GM10847 (cell line): Measurements from ENCODE around the gene P2RX7.
A peak's percentile ranks its signal among the peaks of the same experiment; 100 is the strongest.

Experiments used
- POLR2A ChIP-seq: IDR thresholded peaks from 2 replicates; pipeline ENCODE4 v1.6.1; 2011; ENCODE audit not compliant: insufficient read length; ENCODE audit errors: extremely low read depth

The P2RX7 gene

DNA sequence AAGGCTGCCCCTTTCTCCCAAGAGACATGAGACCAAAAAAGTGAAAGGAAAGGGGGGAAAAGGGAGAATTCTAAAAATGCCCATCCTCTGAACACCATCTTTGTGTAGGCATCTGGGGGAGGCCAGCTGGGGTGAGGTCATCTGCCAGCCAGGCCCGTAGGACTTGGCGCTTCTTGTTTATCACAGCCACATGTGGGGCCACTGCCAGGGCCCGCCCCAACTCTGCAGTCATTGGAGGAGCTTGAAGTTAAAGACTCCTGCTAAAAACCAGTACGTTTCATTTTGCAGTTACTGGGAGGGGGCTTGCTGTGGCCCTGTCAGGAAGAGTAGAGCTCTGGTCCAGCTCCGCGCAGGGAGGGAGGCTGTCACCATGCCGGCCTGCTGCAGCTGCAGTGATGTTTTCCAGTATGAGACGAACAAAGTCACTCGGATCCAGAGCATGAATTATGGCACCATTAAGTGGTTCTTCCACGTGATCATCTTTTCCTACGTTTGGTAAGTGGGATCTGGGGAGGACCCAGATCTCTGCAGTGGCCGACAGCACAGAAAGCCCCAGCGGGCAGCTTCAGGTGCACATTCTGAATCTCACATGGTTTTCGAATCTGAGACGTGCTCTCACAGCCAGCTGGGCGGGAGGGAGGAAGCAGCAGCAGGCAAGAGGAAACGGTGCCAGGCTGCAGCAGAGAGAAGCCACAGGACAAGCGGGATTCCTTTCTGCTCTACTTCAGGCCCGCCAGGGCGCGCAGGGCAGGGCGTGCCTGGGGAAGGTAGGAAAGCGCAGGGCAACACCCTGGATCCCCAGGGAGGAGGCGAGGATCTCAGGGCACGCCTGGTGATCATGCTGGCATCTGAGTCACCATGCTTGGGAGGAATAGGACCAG is at the start of gene P2RX7:
TSS of gene P2RX7 (plus strand) at position 276 of the 881 bp plus-strand sequence. CDS start at position 371, 95 bp downstream.
- TF ChIP-seq POLR2A = peak; percentile 23

DNA sequence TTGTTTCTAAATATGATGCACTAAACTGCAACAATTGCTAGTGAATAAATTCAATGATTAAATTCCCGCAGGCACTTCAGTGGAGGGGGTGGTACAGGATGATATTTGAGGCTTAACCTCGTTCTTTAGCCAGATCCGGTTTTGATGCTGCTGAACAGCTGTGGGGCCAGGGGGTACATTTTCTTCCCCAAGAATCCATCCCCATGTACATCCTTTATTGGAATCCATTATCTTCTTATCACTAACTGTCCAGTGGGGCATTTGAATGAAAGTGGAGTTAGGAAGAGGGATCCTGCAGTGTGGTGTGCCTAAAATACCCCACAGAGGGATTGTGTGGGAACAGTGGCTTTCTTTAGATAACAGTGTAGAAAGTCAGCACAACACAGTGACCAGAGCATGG is 48.4 kb upstream of the P2RX7 start:
- no peak for TF ChIP-seq POLR2A

DNA sequence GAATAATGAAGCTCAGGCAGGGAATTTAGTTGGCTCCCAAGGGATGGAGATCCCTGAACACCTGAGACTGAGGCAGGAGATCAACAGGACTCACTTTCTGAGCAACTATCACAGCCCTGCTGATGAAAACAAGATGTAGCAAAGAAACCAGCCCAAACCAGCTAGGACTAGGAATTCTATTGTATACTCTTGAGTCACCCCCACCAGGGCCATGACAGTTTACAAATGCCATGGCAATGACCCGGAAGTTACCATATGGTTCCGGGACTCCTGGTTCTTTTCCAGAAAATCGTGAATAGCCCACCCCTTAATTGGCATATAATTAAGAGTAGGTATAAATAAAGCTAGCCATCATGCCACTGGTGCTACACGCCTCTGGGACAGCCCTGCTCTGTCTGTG is 47.6 kb upstream of the P2RX7 start:
- no peak for TF ChIP-seq POLR2A

DNA sequence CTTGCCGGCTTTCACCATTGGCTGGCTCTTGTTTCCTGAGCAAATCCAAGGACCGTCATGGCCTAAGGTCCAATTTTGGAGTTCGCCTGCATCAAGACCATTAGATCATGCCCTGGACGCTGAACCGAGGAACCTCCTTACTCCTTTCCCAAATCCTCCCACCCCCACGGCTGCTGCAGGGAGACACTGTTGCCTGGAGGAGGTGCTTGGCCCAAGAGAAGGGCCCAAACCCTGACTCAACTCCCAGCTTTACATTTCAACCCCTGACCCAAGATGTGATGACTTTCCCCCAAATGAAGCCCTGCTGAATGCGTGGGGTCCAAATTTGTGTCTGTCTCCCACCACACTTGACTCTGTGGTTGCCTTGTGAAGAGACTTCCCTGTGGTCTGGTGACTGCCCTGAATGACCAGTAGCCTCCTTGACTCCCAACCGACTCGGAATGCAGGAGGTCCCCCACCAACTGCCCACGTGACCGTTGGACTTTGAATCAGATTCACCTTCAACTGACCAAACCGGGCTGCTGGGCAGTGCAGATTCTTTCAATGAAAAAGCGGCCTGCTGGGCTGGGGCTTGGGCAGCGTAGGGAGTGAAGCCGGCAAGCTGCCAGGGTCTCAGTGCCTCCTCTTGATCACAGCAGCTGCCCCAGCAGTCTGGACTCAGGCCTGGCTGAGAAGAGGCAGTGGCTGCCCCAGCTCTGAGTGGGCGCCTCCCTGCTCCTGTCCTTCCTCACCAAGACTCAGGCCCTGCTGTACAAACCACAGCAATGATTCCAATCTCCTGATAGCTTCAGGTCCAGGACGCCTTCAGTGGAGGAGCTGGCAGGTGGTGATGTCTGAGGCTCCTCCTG is 46.9 kb upstream of the P2RX7 start:
- TF ChIP-seq POLR2A = no peak

DNA sequence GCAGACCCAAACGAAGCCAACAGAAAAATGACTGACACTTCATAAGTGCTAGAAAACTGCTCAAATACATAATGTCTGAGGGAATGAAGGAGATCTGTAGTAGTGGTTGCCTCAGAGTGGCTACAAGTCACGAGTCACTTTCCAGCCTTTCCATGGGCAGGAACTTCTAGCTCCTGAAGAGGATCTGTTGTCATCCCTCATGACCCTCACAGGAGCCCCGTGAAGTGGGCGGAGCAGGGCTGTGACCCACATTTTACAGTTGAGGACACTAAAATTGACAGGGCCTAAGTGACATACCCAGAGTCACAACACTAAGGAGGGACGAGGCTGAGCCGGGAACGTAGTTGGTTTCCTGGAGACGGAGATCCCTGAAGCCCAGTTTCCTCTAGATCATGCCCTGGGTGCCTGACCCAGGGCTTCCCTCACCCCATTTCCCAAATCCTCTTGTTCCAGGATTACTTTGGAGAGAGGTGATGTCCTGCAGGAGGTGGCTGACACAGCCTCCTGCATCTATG is 45.8 kb upstream of the P2RX7 start:
- no peak for TF ChIP-seq POLR2A

DNA sequence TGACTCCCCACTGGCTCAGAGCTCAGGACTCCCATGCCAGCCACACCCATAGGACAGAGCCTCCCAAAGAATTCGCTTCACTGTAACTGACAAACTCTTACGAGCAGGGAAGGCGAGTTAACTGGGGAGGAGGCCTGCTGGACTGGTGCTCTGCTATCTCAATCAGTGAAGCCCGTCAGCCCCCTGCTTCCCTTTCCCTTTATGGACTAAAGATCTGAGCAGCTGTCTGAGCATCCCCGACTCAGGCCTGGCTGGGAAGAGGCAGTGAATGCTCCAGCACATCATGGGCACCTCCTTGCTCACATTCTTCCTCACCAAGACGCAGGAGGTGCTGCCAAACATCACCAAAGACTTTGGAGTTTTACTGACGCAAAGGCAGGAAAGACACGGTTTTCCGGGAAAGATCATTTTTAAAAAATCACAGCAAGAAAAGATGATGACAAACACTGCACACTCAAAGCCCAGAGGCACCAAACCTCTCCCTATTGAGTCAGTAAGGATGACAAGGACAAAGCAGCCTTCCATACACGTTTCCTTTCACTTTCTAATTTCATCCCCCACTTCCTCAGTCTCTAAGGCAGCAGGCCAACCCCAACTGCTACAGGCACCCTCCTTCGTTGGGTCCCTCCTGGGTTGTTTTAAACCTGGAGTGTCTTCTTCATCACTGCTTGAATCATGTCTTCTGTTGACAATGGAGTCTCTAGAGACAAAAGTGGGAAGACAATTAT is 45.0 kb upstream of the P2RX7 start:
- TF ChIP-seq POLR2A = no peak

DNA sequence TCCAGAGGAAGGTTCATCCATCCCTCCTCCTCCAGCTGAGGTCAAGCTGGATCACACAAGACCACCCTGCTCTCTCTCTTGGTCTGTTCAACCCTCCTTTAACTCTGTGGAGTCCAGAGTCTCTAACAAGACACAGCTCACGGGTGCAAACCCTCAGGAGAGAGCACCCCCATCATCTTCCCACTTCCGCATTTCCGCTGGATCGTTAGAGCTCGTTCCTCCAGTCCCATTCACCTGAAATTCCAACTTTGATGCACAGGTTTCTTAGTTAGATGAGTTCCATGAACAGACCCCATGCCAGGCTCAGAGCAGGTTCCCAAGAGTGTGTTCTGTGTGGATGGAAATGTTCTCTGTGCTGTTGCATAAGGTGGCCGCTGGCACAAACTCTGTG is 44.5 kb upstream of the P2RX7 start:
- TF ChIP-seq POLR2A = no peak

DNA sequence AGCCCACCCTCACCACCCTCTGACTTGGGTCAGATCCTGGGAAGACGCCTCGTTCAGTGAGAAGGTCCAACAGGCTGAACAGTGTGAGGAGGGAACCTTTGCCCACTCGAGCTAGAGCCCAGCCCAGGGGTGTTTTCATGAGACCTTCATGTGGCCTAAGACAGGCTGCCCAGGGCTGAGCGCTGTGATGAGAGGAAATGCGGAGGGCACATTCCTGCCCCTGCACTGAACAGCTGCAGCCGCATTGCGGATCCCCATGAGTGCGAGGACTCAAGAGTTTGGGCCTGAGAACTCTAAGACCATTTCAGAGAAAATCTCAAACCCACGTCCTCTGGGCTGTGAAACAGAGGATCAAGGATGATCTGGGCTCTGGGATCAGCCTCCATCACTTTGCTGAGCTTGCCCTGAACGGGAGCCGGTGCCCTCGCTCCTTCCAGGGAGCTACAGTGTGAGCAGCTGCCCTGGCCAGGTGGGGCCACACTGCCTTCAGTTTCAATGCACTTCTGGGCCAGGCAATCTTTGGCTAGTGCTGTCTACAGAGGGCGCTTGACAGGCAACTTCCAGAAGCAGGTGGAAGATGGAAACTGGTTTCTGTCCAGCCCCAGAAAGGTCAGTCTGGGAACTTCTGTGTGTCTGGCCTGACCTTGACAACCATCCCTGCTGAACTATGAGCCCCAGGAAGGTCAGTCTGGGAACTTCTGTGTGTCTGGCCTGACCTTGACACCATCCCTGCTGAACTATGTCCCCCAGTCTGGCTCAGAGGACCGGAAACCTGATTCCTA is 43.5 kb upstream of the P2RX7 start:
- no peak for TF ChIP-seq POLR2A

DNA sequence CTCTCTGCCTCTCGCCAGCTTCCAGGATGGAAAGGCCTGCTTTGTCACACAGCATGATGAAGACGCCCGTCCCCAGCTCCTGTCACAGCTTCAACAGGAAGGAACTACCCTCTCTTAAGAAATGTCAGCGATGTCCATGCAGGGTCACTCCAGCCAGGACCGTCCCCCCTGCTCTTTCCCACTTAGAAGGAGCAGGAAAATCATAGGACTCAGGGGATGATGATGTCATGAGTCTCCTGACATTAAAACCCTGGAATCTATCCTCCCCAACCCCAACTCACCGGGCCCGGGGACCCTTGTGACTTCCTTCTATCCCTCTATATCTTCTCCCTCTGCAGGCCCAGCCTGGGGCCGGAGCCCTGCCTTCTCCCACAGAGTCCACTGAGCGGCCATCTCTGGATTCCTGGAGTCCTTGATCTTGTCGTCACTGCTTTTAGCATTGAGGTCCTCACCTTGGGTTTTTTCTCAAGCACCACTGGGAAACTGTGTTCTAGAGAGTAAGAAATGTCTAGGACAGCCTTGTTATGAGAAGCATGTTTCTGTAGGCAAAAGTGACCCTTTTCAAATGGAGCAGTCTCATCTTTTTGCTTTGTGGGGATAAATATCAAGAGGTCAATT is 42.8 kb upstream of the P2RX7 start:
- TF ChIP-seq POLR2A = no peak

DNA sequence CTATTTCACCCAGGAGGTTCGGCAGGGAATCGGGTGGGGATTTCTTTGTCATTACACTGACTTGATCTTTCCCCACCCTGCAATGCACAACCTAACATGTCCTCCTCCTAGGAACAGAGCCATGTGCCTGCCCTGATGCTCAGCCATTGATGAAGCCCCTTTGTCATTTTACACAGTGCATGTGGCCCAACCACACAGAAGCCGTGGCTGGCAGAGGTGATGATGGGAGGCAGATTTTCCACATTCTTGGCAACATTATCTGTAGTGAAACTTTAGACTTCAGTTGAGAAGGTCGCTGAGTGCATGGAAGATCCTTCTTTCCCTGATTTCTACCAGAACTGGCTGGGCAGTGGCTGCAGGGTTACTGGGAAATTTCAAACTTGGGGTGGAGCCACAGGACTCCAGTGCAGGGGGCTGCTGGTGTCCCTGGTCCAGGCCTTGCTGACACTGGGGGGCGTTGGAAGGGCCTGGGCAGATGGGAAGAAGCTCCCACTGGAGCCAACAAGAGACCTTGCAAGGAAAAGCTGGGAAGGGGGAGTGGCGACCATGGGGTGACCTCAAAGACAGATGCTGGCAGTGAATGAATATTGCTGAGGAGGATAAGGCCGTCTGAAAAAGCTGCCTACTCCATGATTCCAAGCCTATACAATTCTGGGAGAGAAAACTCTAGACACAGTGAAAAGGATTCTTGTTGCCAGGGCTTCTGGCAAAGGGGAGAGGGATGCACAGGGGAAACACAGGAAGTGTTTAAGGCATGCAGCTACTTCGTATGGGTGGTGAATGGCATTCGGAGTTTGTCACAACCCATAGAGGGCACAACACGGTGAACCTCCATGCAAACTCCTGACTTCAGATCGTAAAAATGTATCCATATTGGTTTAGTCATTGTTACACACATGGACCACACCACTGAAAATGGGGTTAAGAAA is 41.8 kb upstream of the P2RX7 start:
- no peak for TF ChIP-seq POLR2A

DNA sequence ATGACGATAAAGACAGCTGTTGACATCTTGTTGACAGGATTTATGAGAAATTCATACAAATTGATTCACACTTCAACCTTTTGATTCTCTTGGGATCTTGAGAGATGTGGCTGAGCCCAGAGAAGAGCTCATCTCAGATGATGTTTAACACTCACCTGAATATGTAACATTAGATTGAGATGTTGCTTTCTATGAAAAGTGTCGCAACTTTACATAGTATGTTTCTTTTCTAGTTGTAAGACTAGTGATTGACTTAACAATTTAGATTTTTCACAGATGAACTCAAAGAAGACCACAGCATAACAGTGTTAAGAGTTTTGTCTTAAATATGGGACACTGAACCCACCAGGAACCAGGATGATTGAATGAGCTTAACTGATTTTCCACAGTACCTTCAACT is 40.6 kb upstream of the P2RX7 start:
- TF ChIP-seq POLR2A = no peak

DNA sequence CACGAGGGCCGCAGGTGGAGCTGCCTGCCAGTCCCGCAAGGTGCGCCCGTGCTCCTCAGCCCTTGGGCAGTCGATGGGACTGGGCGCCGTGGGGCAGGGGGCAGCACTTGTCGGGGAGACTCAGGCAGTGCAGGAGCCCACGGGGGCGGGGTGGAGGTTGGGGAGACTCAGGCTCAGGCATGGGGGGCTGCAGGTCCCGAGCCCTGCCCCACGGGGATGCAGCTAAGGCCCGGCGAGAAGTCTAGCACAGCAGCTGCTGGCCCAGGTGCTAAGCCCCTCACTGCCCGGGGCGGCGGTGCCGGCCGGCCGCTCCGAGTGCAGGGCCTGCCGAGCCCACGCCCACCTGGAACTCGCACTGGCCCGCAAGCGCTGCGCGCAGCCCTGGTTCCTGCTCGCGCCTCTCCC is 39.2 kb upstream of the P2RX7 start:
- no peak for TF ChIP-seq POLR2A
